RPMI7951 (cell line): ENCODE measurements around the gene FIGNL2. TPM values are rescaled to one million over a fixed set of nuclear protein-coding genes. Genes with fewer than 3 reads are reported as not detected.

Experiments
- DNase-seq: peaks from one replicate; pipeline ENCODE4 v3.0.0-alpha.2; 2012; ENCODE audit warnings: low read depth
- total RNA-seq: library from RNA; depleted of rRNA; stranded (reverse); fragments of >200 nt; shearing (Covaris generic); gene quantifications from 2 replicates; pipeline ENCODE4 v1.2.3, GENCODE V29; 2014; rRNA removed

The FIGNL2 gene
- total RNA-seq, 1 experiment from 2014 or later, result not detected

DNA sequence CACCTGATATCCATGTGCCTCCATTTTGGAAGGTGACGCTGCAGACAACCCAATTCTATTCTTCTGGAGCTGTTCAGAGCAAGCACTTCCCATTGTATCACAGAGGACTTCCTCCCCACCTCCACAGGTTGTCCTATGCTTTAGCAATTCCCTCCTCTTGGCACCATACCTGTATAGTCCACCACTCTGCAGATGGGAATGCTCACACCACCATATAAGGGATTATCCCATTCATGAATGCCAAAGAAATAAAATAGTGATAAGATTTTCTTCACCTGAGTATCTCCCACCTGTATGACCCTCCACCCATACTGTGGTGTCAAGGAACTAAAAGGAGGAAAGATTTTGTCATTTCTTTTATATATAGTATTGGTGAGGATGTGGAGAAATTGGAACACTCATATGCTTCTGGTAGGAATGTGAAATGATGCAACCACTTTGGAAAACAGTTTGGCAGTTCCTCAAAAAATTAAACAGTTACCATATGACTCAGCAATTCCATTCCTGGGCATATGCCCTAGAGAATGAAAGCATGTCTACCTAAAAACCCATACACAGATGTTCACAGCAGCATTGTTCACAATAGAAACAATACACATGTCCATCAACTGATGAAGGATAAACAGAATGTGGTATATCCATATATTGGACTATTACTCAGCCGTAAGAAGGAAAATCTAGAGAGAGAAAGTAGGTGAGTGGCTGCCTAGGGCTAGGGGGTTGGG, 75.2 kb downstream of the FIGNL2 start:
- DNase-seq, result peak; percentile 66

DNA sequence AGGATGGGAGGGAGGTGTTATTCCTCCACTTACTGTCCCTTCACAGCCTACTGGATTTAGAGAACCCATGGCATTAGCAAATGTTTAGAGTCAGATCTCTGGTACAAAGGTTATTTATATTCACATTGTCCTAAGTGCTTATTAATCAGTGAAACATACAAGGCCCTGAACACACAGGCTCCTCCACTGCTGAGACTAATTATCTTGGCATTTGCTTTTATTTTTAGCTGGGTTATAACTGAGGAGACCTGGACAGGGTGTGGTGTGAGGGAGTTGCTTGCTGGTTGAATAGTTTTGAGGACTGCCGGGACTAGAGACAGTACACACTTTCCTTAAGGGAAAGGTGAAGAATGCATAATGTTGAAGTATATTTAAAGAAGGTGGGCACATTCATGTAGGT, 77.5 kb downstream of the FIGNL2 start:
- no peak for DNase-seq

Other genes starting within 250 kb of the FIGNL2 start
- gene ANKRD33, start 39.4 kb upstream of the FIGNL2 start, total RNA-seq, result not detected in 2 replicates
- gene ACVRL1, start 58.8 kb upstream of the FIGNL2 start, total RNA-seq, result 0.29 TPM in 1 of 2 replicates, not detected in the other
- 2.1 and 3.2 TPM in 2 replicates for gene ACVR1B, start 103.0 kb upstream of the FIGNL2 start, total RNA-seq
- 0.20 and 0.24 TPM in 2 replicates for gene TAMALIN, start 158.2 kb upstream of the FIGNL2 start, total RNA-seq
- gene NR4A1, start 202.7 kb upstream of the FIGNL2 start, total RNA-seq, result 3.0 and 5.6 TPM in 2 replicates
- 46.5 and 56.1 TPM in 2 replicates for gene ATG101, start 221.3 kb upstream of the FIGNL2 start, total RNA-seq
- not detected in 2 replicates for gene SMIM41, start 231.0 kb upstream of the FIGNL2 start, total RNA-seq